GM23338 (cell line): ENCODE measurements around the gene SHISA6. TPM values are rescaled to one million over a fixed set of nuclear protein-coding genes. Genes with fewer than 3 reads are reported as not detected.
A peak's percentile ranks its signal among the peaks of the same experiment; 100 is the strongest.

Source experiments
- ATAC-seq: fragments of 200-7000 bp; cut with Tn5 transposase; 3 replicates; pipeline ENCODE4 v1.9.1; 2020
- DNase-seq: peaks from one replicate; pipeline ENCODE4 v3.0.0-alpha.2; 2015; ENCODE audit warnings: low spot score
- H2AFZ ChIP-seq: fragments of 200-600 bp; sonication (generic); 2 replicates; pipeline ENCODE4 v1.8.0; 2016; ENCODE audit warnings: antibody characterized with exemption, mild to moderate bottlenecking, moderate library complexity
- H3F3A ChIP-seq: fragments of 200-600 bp; sonication (generic); replicated peaks from 2 replicates; pipeline ENCODE4 v1.8.0; 2017; ENCODE audit warnings: antibody characterized with exemption, mixed run types, low read depth
- H3K27ac ChIP-seq: fragments of 200-600 bp; sonication (generic); 2 replicates; pipeline ENCODE4 v1.6.1; 2016; ENCODE audit warnings: low read depth
- H3K27me3 ChIP-seq: fragments of 200-600 bp; sonication (generic); 2 replicates; pipeline ENCODE4 v1.8.0; 2016; ENCODE audit warnings: mild to moderate bottlenecking, mixed run types, moderate library complexity; ENCODE audit not compliant: insufficient read depth
- H3K36me3 ChIP-seq: fragments of 200-600 bp; sonication (generic); 2 replicates; pipeline ENCODE4 v1.8.0; 2016; ENCODE audit warnings: mild to moderate bottlenecking; ENCODE audit not compliant: insufficient read depth
- H3K4me1 ChIP-seq: fragments of 200-600 bp; sonication (generic); 2 replicates; pipeline ENCODE4 v1.8.0; 2016; ENCODE audit warnings: mild to moderate bottlenecking, moderate library complexity; ENCODE audit not compliant: insufficient read depth
- H3K4me2 ChIP-seq: fragments of 200-600 bp; sonication (generic); 2 replicates; pipeline ENCODE4 v1.7.1; 2017; ENCODE audit warnings: mixed run types
- H3K4me3 ChIP-seq: fragments of 200-600 bp; sonication (generic); 2 replicates; pipeline ENCODE4 v1.6.1; 2016; ENCODE audit warnings: mixed run types
- H3K79me2 ChIP-seq: fragments of 200-600 bp; sonication (generic); replicated peaks from 2 replicates; pipeline ENCODE4 v1.8.0; 2017; ENCODE audit warnings: mild to moderate bottlenecking; ENCODE audit not compliant: insufficient read depth
- H3K9me2 ChIP-seq: fragments of 200-600 bp; sonication (generic); 2 replicates; pipeline ENCODE4 v1.8.0; 2017; ENCODE audit not compliant: insufficient read depth
- H4K20me1 ChIP-seq: fragments of 200-600 bp; sonication (generic); replicated peaks from 2 replicates; pipeline ENCODE4 v1.8.0; 2017; ENCODE audit warnings: mild to moderate bottlenecking; ENCODE audit not compliant: insufficient read depth
- H3K27ac Mint-ChIP-seq: 2 replicates; pipeline ENCODE4 v1.8.0; 2020; ENCODE audit warnings: inconsistent platforms, mild to moderate bottlenecking, moderate library complexity, mixed read lengths
- H3K27me3 Mint-ChIP-seq: 3 replicates; pipeline ENCODE4 v1.8.0; 2022; ENCODE audit warnings: low read depth, mild to moderate bottlenecking, moderate library complexity, mixed read lengths, inconsistent platforms; ENCODE audit not compliant: insufficient read depth, poor library complexity
- H3K36me3 Mint-ChIP-seq: 3 replicates; pipeline ENCODE4 v1.8.0; 2021; ENCODE audit warnings: low read depth, mild to moderate bottlenecking, inconsistent platforms, moderate library complexity, mixed read lengths
- H3K4me1 Mint-ChIP-seq: 3 replicates; pipeline ENCODE4 v1.8.0; 2020; ENCODE audit warnings: mild to moderate bottlenecking, inconsistent platforms, mixed read lengths
- H3K4me3 Mint-ChIP-seq: 3 replicates; pipeline ENCODE4 v1.8.0; 2021; ENCODE audit warnings: moderate library complexity, mild to moderate bottlenecking, inconsistent platforms, mixed read lengths
- H3K9me3 Mint-ChIP-seq: 3 replicates; pipeline ENCODE4 v1.8.0; 2020; ENCODE audit warnings: moderate library complexity, mild to moderate bottlenecking, inconsistent platforms, mixed read lengths
- CREB1 ChIP-seq: fragments of 250-450 bp; sonication (Bioruptor Pico); IDR thresholded peaks from 2 replicates; pipeline ENCODE4 v1.5.0; 2020; ENCODE audit warnings: low read depth, mild to moderate bottlenecking, moderate library complexity
- ETS1 ChIP-seq: IDR thresholded peaks from 2 replicates; pipeline ENCODE4 v1.6.1; 2016; ENCODE audit warnings: antibody characterized with exemption
- EZH2 ChIP-seq: fragments of 200-600 bp; sonication (generic); IDR thresholded peaks from one replicate; pipeline ENCODE4 v1.8.0; 2017; ENCODE audit warnings: antibody characterized with exemption, mild to moderate bottlenecking, low read depth; ENCODE audit not compliant: unreplicated experiment
- EZH2phosphoT487 ChIP-seq: fragments of 200-600 bp; sonication (generic); IDR thresholded peaks from one replicate; pipeline ENCODE4 v1.8.1; 2018; ENCODE audit warnings: antibody characterized with exemption; ENCODE audit not compliant: unreplicated experiment
- JUNB ChIP-seq: IDR thresholded peaks from one replicate; pipeline ENCODE4 v1.6.1; 2016; ENCODE audit warnings: antibody characterized with exemption; ENCODE audit not compliant: unreplicated experiment
- NANOG ChIP-seq: IDR thresholded peaks from 2 replicates; pipeline ENCODE4 v1.6.1; 2016; ENCODE audit warnings: antibody characterized with exemption, borderline replicate concordance
- POLR2AphosphoS5 ChIP-seq: IDR thresholded peaks from 2 replicates; pipeline ENCODE4 v1.6.1; 2016; ENCODE audit warnings: antibody characterized with exemption, low read depth
- REST ChIP-seq: IDR thresholded peaks from one replicate; pipeline ENCODE4 v1.6.1; 2018; ENCODE audit warnings: antibody characterized with exemption; ENCODE audit not compliant: unreplicated experiment
- STAT1 ChIP-seq: IDR thresholded peaks from one replicate; pipeline ENCODE4 v1.6.1; 2016; ENCODE audit warnings: antibody characterized with exemption; ENCODE audit not compliant: unreplicated experiment
- ZNF114 ChIP-seq: fragments of 250-450 bp; sonication (Bioruptor Pico); IDR thresholded peaks from 2 replicates; pipeline ENCODE4 v1.5.0; 2020; ENCODE audit warnings: mild to moderate bottlenecking, moderate library complexity
- polyA plus RNA-seq: library from polyadenylated mRNA; unstranded; fragments of >200 nt; fragmentation: Nextera tagmentation; extraction: Ambion mirVana; gene quantifications from 2 replicates; pipeline ENCODE4 v1.2.1, GENCODE V29; 2016
- total RNA-seq: library from RNA; depleted of rRNA; stranded (reverse); fragments of >200 nt; shearing (Covaris generic); gene quantifications from 2 replicates; pipeline ENCODE4 v1.2.3, GENCODE V29; 2014

SHISA6 gene
- total and polyA plus RNA-seq, 2 experiments from 2014 or later: 0.52 TPM; not detected in 1

DNA sequence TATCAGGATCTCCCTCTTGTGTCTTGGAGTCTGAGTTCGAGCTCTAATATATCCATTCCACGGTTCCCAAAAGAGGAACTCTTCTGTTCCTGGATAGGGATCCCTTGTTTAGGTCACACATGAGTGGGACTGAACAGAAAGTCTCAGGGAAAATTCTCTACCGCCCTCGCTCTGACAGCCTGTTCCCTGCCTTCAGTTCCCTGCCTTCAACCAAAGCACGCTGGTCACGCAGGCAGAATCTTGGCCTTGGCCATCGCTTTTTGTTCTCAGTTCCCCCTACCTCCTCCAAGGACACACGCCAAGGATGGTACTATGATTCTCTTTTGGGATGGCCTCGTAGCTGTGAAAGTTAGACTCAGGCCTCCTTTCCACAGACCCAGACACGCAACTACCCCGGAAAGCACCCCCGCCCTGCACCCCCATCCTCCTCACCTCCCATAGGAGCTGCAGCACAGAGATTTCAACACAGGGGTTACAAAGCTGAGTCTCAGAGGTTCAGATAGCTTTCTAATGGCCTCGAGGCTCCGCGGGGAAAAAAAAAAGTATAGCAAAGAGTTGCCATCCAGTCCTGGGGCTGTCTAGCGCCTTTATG lies 1.5 kb upstream of the SHISA6 start:
- ATAC-seq (no peak), DNase-seq (no peak)
- Mint-ChIP-seq H3K36me3 (peaks cover 32% of the 10 kb centered on the region), H3K27me3 (peaks cover 29% of the 10 kb centered on the region), H3K4me3 (peak overlapping the region; percentile 19; the same call in 1 of the 3 replicates), H3K27ac (no peak overlapping the region), H3K4me1 (no peaks in the 10 kb centered on the region), H3K9me3 (peaks cover 83% of the 10 kb centered on the region)
- no peaks in the 10 kb centered on the region for H3K4me1 ChIP-seq
- H3K4me2 ChIP-seq: peak overlapping the region; percentile 70; the same call in 1 of the 2 replicates
- no peak overlapping the region for H3K4me3 ChIP-seq
- H3K27me3 ChIP-seq: peaks cover 57% of the 10 kb centered on the region
- 0 out of 2 replicates have a peak, but pooled peaks cover 4% of the 10 kb centered on the region for H3K9me2 ChIP-seq
- no peaks in the 10 kb centered on the region for H4K20me1 ChIP-seq
- H3K27ac ChIP-seq: no peak overlapping the region
- no peak overlapping the region for H2AFZ ChIP-seq
- no peaks in the 10 kb centered on the region for H3K79me2 ChIP-seq
- H3K36me3 ChIP-seq: no peaks in the 10 kb centered on the region
- no peak for TF ChIP-seq NANOG
- no peak for TF ChIP-seq CREB1 (CRISPR knock-in tag)
- no peak for TF ChIP-seq STAT1
- TF ChIP-seq EZH2: no peak
- TF ChIP-seq POLR2AphosphoS5: no peak
- no peak for TF ChIP-seq REST
- no peak for TF ChIP-seq ZNF114 (CRISPR knock-in tag)
- TF ChIP-seq ETS1: no peak
- no peak for TF ChIP-seq EZH2phosphoT487
- no peak for TF ChIP-seq JUNB
- H3F3A ChIP-seq: no peaks in the 10 kb centered on the region
